Neural cell (in vitro differentiated cells): ENCODE results near the gene PAX1. TPM values are rescaled to one million over a fixed set of nuclear protein-coding genes. Genes with fewer than 3 reads are reported as not detected.

ENCODE experiments used
- H2AFZ ChIP-seq: fragments of 200-600, 300-800 bp; sonication (generic), shearing (Covaris generic); 2 replicates; pipeline ENCODE4 v1.6.0; 2014; ENCODE audit warnings: low read depth, mild to moderate bottlenecking, antibody characterized with exemption, low read length, moderate library complexity
- H3F3A ChIP-seq: fragments of 200-600 bp; shearing (Covaris generic); 2 replicates; pipeline ENCODE4 v1.6.1; 2016; ENCODE audit warnings: mild to moderate bottlenecking, moderate library complexity, mixed read lengths, antibody characterized with exemption, low read length; ENCODE audit not compliant: insufficient read depth, poor library complexity, severe bottlenecking
- H3K27ac ChIP-seq: fragments of 200-600, 300-800 bp; sonication (generic), shearing (Covaris generic); 2 replicates; pipeline ENCODE4 v1.5.1; 2014; ENCODE audit warnings: mild to moderate bottlenecking, low read length, moderate library complexity
- H3K27me3 ChIP-seq: fragments of 300-800, 200-600 bp; sonication (generic), shearing (Covaris generic); 2 replicates; pipeline ENCODE4 v1.6.0; 2014; ENCODE audit warnings: mild to moderate bottlenecking, low read depth, low read length, moderate library complexity; ENCODE audit not compliant: insufficient read depth
- H3K36me3 ChIP-seq: fragments of 300-800, 200-600 bp; sonication (generic), shearing (Covaris generic); 2 replicates; pipeline ENCODE4 v1.5.1; 2014; ENCODE audit warnings: mild to moderate bottlenecking, antibody characterized with exemption, low read length, moderate library complexity; ENCODE audit not compliant: insufficient read depth
- H3K4me2 ChIP-seq: fragments of 300-800, 200-600 bp; sonication (generic), shearing (Covaris generic); 2 replicates; pipeline ENCODE4 v1.6.0; 2014; ENCODE audit warnings: mild to moderate bottlenecking, low read length
- H3K4me3 ChIP-seq: fragments of 300-800, 200-600 bp; sonication (generic), shearing (Covaris generic); 2 replicates; pipeline ENCODE4 v1.5.1; 2014; ENCODE audit warnings: mild to moderate bottlenecking, low read length, moderate library complexity
- H3K79me2 ChIP-seq: fragments of 200-600 bp; shearing (Covaris generic); replicated peaks from 2 replicates; pipeline ENCODE4 v1.6.0; 2014; ENCODE audit warnings: mild to moderate bottlenecking, low read length, moderate library complexity; ENCODE audit not compliant: insufficient read depth
- H3K9ac ChIP-seq: fragments of 300-800, 200-600 bp; sonication (generic), shearing (Covaris generic); 2 replicates; pipeline ENCODE4 v1.6.1; 2016; ENCODE audit warnings: mild to moderate bottlenecking, low read length, mixed read lengths
- H3K9me2 ChIP-seq: fragments of 200-600 bp; shearing (Covaris generic); 2 replicates; pipeline ENCODE4 v1.6.1; 2016; ENCODE audit warnings: mild to moderate bottlenecking, low read length, mixed read lengths; ENCODE audit not compliant: insufficient read depth
- H3K9me3 ChIP-seq: fragments of 200-600, 300-800 bp; sonication (generic), shearing (Covaris generic); 2 replicates; pipeline ENCODE4 v1.6.1; 2016; ENCODE audit warnings: mild to moderate bottlenecking, mixed run types, low read length, moderate library complexity, mixed read lengths
- H4K20me1 ChIP-seq: fragments of 200-600 bp; shearing (Covaris generic); 2 replicates; pipeline ENCODE4 v1.6.1; 2016; ENCODE audit warnings: mild to moderate bottlenecking, mixed run types; ENCODE audit not compliant: insufficient read depth
- CTCF ChIP-seq: fragments of 450-650 bp; IDR thresholded peaks from 2 replicates; pipeline ENCODE4 v1.5.1; 2014; ENCODE audit warnings: antibody characterized with exemption, mild to moderate bottlenecking, moderate library complexity; ENCODE audit not compliant: poor library complexity, severe bottlenecking
- EP300 ChIP-seq: fragments of 450-650 bp; conservative IDR thresholded peaks from 2 replicates; pipeline ENCODE4 v1.6.1; 2014; ENCODE audit warnings: antibody characterized with exemption, mild to moderate bottlenecking, moderate library complexity; ENCODE audit not compliant: poor library complexity, severe bottlenecking
- EZH2 ChIP-seq: fragments of 200-600, 300-800 bp; shearing (Covaris generic), sonication (generic); IDR thresholded peaks from 2 replicates; pipeline ENCODE4 v1.6.1; 2014; ENCODE audit warnings: antibody characterized with exemption, low read length, borderline replicate concordance, mild to moderate bottlenecking; ENCODE audit not compliant: insufficient read depth, poor library complexity, severe bottlenecking
- MXI1 ChIP-seq: fragments of 450-650 bp; conservative IDR thresholded peaks from 2 replicates; pipeline ENCODE4 v1.6.1; 2014; ENCODE audit warnings: antibody characterized with exemption, mild to moderate bottlenecking; ENCODE audit not compliant: poor library complexity, severe bottlenecking
- POLR2AphosphoS5 ChIP-seq: IDR thresholded peaks from 2 replicates; pipeline ENCODE4 v1.6.1; 2012
- RAD21 ChIP-seq: fragments of 450-650 bp; conservative IDR thresholded peaks from 2 replicates; pipeline ENCODE4 v1.6.1; 2014; ENCODE audit warnings: antibody characterized with exemption, mild to moderate bottlenecking, moderate library complexity
- REST ChIP-seq: IDR thresholded peaks from 2 replicates; pipeline ENCODE4 v1.6.1; 2012; ENCODE audit warnings: borderline replicate concordance
- SMC3 ChIP-seq: fragments of 450-650 bp; conservative IDR thresholded peaks from 2 replicates; pipeline ENCODE4 v1.6.1; 2014; ENCODE audit warnings: antibody characterized with exemption, mild to moderate bottlenecking, moderate library complexity; ENCODE audit not compliant: poor library complexity
- TAF1 ChIP-seq: IDR thresholded peaks from 2 replicates; pipeline ENCODE4 v1.6.1; 2012; ENCODE audit warnings: low read depth
- polyA plus RNA-seq: library from polyadenylated mRNA; depleted of rRNA; stranded (reverse); fragments of >200 nt; gene quantifications from 2 replicates; pipeline ENCODE4 v1.2.3, GENCODE V29; 2014

Gene PAX1
- polyA plus RNA-seq, 1 donor from 2014 or later, result not detected

- Histone ChIP-seq H3K4me3 (no peak overlapping the region), H3K4me2 (no peak overlapping the region)
Observed at GRCh38 chr20:21725892-21726291, 20.4 kb downstream of the PAX1 start.

DNA sequence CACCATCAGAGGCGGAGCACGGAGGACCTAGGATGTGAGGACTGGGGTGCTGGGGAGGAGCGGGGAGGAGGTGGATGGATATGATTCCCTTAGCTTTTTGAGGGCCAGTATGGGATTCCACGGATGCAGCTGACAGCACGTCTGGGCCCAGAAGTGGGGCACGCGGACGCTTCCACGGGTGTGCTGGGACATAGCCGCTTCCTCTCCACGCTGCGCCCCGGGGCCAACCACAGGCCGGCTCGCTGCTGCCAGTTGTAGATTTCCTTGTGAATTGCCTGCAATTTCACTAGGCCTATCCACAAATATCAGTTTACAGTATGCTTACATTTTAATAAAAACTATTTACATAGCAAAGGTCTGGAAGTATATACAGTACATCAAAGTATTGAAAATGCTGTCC lies 23.9 kb downstream of the PAX1 start:
- H3F3A ChIP-seq, result no peaks in the 10 kb centered on the region
- no peaks in the 10 kb centered on the region for H3K36me3 ChIP-seq
- H4K20me1 ChIP-seq, result no peaks in the 10 kb centered on the region
- no peak overlapping the region for H2AFZ ChIP-seq
- H3K27ac ChIP-seq, result no peak overlapping the region
- no peak overlapping the region for H3K9ac ChIP-seq
- no peak overlapping the region for H3K4me2 ChIP-seq
- H3K4me3 ChIP-seq, result no peak overlapping the region
- no peaks in the 10 kb centered on the region for H3K79me2 ChIP-seq
- no peaks in the 10 kb centered on the region for H3K27me3 ChIP-seq
- H3K9me2 ChIP-seq, result no peaks in the 10 kb centered on the region
- H3K9me3 ChIP-seq, result no peaks in the 10 kb centered on the region
- TF ChIP-seq POLR2AphosphoS5 (no peak), MXI1 (no peak), RAD21 (no peak), SMC3 (no peak), EZH2 (no peak), REST (no peak), EP300 (no peak)

More at GRCh38 chr20:21725892-21726291, 20.4 kb downstream of the PAX1 start:
- Histone ChIP-seq H3K27me3 (no peaks in the 10 kb centered on the region), H3K9ac (no peak overlapping the region), H3K9me2 (no peaks in the 10 kb centered on the region), H2AFZ (no peak overlapping the region), H4K20me1 (no peaks in the 10 kb centered on the region), H3K27ac (no peak overlapping the region), H3K9me3 (no peaks in the 10 kb centered on the region), H3K79me2 (no peaks in the 10 kb centered on the region), H3K36me3 (no peaks in the 10 kb centered on the region), H3F3A (no peaks in the 10 kb centered on the region)
- no peak for TF ChIP-seq TAF1
- TF ChIP-seq SMC3, result no peak
- no peak for TF ChIP-seq MXI1
- TF ChIP-seq EZH2, result no peak
- no peak for TF ChIP-seq RAD21
- TF ChIP-seq REST, result no peak
- TF ChIP-seq POLR2AphosphoS5, result no peak
- TF ChIP-seq CTCF, result no peak
- TF ChIP-seq EP300, result no peak
